ENCODE data around the gene FMNL2.

FMNL2 gene

GRCh38 chr2:152541712-152542111 lies 206.7 kb downstream of the FMNL2 start:
- no peak overlapping the region for H3K27ac ChIP-seq
- no peak for TF ChIP-seq ZFX (IDR thresholded peaks at IDR 0.05; ENCODE audit: borderline replicate concordance)

- H3K27ac ChIP-seq, result no peak overlapping the region
- TF ChIP-seq CTCF (IDR thresholded peaks at IDR 0.05), result no peak
- TF ChIP-seq ZFX (IDR thresholded peaks at IDR 0.05; ENCODE audit: borderline replicate concordance), result no peak
These were observed 207.5 kb downstream of the FMNL2 start for GRCh38 chr2:152542337-152542994.

- H3K27ac ChIP-seq, result no peak overlapping the region
- TF ChIP-seq ZFX (IDR thresholded peaks at IDR 0.05; ENCODE audit: borderline replicate concordance) (no peak), CTCF (IDR thresholded peaks at IDR 0.05) (no peak)
These were observed 208.1 kb downstream of the FMNL2 start for GRCh38 chr2:152542995-152543481.

GRCh38 chr2:152543717-152544116 lies 208.7 kb downstream of the FMNL2 start:
- no peak overlapping the region for H3K27ac ChIP-seq
- TF ChIP-seq ZFX (IDR thresholded peaks at IDR 0.05; ENCODE audit: borderline replicate concordance) (no peak), CTCF (IDR thresholded peaks at IDR 0.05) (no peak)

DNA sequence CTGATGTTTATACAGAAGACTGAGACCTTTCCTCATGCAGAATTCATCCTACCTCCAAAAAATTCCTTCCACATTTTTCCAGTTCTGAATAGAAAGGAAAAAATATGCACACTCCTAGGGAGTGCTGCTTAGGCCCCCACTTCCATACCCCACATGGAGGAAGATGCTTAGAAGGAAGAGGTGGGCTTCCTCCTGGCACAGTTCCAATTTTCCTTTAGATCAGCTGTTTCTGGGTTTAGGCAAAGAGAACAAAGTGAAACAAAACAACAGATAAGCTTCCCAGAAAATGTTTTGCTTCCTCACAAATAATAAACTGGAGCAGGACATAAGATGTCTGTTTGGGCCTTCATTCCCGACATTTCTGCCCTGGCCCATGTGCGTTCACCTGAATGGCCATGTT lies 209.7 kb downstream of the FMNL2 start:
- TF ChIP-seq CTCF (IDR thresholded peaks at IDR 0.05), result no peak
- TF ChIP-seq ZFX (IDR thresholded peaks at IDR 0.05; ENCODE audit: borderline replicate concordance), result no peak
- H3K27ac ChIP-seq, result no peak overlapping the region

DNA sequence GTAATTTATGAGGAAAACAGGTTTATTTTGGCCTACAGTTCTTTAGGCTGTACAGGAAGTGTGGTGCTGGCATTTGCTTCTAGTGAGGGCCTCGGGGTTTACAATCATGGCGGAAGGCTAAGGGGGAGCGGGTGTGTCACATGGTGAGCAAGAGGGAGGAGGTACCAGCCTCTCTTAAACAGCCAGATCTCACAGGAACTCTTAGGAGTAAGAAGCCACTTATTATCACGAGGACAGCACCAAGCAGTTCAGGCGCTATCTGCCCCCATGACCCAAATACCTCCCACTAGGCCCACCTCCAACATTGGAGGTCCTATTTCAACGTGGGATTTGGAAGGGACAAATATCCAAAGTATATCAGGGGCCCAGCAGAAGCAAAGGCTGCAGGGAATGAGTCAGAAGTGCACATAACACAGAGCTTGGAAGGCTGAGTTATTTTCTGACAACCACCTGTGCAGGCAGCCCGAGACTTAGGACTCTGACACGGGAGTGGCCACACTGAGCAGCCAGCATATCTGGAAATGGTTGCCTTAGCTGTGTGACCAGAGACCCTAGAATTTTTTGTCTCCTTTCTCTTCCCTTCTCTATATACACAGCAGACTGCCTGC lies 211.4 kb downstream of the FMNL2 start:
- TF ChIP-seq CTCF (IDR thresholded peaks at IDR 0.05), result no peak
- TF ChIP-seq ZFX (IDR thresholded peaks at IDR 0.05; ENCODE audit: borderline replicate concordance), result no peak
- H3K27ac ChIP-seq, result no peak overlapping the region

DNA sequence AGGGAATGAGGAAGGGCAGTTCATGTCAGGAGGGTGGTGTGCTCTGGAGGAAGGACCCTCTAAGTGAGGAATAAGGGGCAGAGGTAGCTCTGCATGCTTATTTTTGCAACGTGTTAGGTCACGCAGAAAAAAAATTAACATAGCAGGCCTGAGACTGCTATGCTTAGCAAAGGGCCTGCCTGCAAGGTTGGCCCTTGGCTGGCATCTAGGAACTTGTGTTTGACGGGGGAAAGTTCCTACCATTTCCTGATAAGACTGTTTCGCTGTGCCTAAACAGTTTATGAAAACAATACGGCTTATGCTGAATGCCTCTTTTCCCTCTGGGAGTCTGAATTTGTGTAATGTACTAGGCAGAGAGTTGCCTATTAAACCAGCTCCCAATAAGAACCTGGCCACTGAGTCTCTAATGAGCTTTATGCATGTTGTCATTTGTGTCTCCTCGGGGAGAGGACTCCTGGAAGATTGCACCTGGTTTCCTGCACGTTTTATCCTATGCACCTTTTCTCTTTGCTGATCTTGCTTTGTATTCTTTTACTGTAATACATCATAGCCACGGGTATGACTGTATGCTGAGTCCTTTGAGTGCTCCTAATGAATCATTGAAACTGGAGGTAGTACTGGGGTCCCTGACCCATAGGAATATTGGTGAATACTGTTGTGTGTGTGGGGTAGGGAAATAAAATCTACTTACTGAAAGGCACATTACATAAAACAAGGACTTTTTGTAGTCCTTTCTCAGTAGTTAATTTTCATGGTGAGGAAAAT lies 213.3 kb downstream of the FMNL2 start:
- TF ChIP-seq CTCF (IDR thresholded peaks at IDR 0.05), result no peak
- TF ChIP-seq ZFX (IDR thresholded peaks at IDR 0.05; ENCODE audit: borderline replicate concordance), result no peak
- H3K27ac ChIP-seq, result no peak overlapping the region
